GM12864 (cell line): ENCODE measurements around the gene TTC33.

ENCODE experiments used
- DNase-seq: peaks from one replicate; pipeline ENCODE4 v3.0.0-alpha.2; 2011; ENCODE audit warnings: low read depth
- H3K4me3 ChIP-seq: 2 replicates; pipeline ENCODE4 v1.5.1; 2011; ENCODE audit warnings: mild to moderate bottlenecking, low read depth, low read length, control low read depth
- CTCF ChIP-seq: IDR thresholded peaks from 2 replicates; pipeline ENCODE4 v1.5.1; 2011; ENCODE audit warnings: low read depth, mild to moderate bottlenecking, moderate library complexity, low read length, control low read depth, inconsistent platforms; ENCODE audit errors: missing control alignments

TTC33 gene

GRCh38 chr5:40483316-40483715 lies 272.4 kb downstream of the TTC33 start:
- no peak for DNase-seq
- no peak for TF ChIP-seq CTCF

GRCh38 chr5:40481241-40481640 lies 274.5 kb downstream of the TTC33 start:
- no peak overlapping the region for H3K4me3 ChIP-seq
- no peak for TF ChIP-seq CTCF
- no peak for DNase-seq

More at GRCh38 chr5:40483316-40483715, 272.4 kb downstream of the TTC33 start:
- no peak overlapping the region for H3K4me3 ChIP-seq

- DNase-seq, result no peak
- no peak for TF ChIP-seq CTCF
- no peak overlapping the region for H3K4me3 ChIP-seq
These were observed 275.4 kb downstream of the TTC33 start for GRCh38 chr5:40480392-40480791.

- no peak overlapping the region for H3K4me3 ChIP-seq
- no peak for DNase-seq
- no peak for TF ChIP-seq CTCF
These were observed 275.8 kb downstream of the TTC33 start for GRCh38 chr5:40479939-40480338.

- no peak for DNase-seq
- TF ChIP-seq CTCF, result no peak
- H3K4me3 ChIP-seq, result no peak overlapping the region
These were observed 277.0 kb downstream of the TTC33 start for GRCh38 chr5:40478766-40479165.

- no peak for DNase-seq
- no peak overlapping the region for H3K4me3 ChIP-seq
- no peak for TF ChIP-seq CTCF
These were observed 277.8 kb downstream of the TTC33 start for GRCh38 chr5:40477856-40478546.

- no peak for DNase-seq
- H3K4me3 ChIP-seq, result no peak overlapping the region
- TF ChIP-seq CTCF, result no peak
These were observed 280.2 kb downstream of the TTC33 start for GRCh38 chr5:40475561-40475960.
